ENCODE data around the gene KCND2.

The KCND2 gene

GRCh38 chr7:120464104-120464503 is 191.1 kb downstream of the KCND2 start:
- TF ChIP-seq ZNF274 (IDR thresholded peaks at IDR 0.05; ENCODE audit: low read depth, low read length) = no peak

GRCh38 chr7:120467676-120468075 is 194.7 kb downstream of the KCND2 start:
- no peak overlapping the region for H3K4me3 ChIP-seq (ENCODE audit: low read length)

More at GRCh38 chr7:120464104-120464503, 191.1 kb downstream of the KCND2 start:
- no peak overlapping the region for H3K4me3 ChIP-seq (ENCODE audit: low read length)

GRCh38 chr7:120468611-120469010 is 195.6 kb downstream of the KCND2 start:
- no peak for TF ChIP-seq ZNF274 (IDR thresholded peaks at IDR 0.05; ENCODE audit: low read depth, low read length)
- no peak overlapping the region for H3K4me3 ChIP-seq (ENCODE audit: low read length)

More at GRCh38 chr7:120467676-120468075, 194.7 kb downstream of the KCND2 start:
- TF ChIP-seq ZNF274 (IDR thresholded peaks at IDR 0.05; ENCODE audit: low read depth, low read length) = no peak

GRCh38 chr7:120472892-120473291 is 199.9 kb downstream of the KCND2 start:
- TF ChIP-seq ZNF274 (IDR thresholded peaks at IDR 0.05; ENCODE audit: low read depth, low read length) = no peak
- H3K4me3 ChIP-seq (ENCODE audit: low read length) = no peak overlapping the region

GRCh38 chr7:120473352-120473751 is 200.4 kb downstream of the KCND2 start:
- H3K4me3 ChIP-seq (ENCODE audit: low read length) = no peak overlapping the region
- TF ChIP-seq ZNF274 (IDR thresholded peaks at IDR 0.05; ENCODE audit: low read depth, low read length) = no peak

GRCh38 chr7:120475994-120476393 is 203.0 kb downstream of the KCND2 start:
- H3K4me3 ChIP-seq (ENCODE audit: low read length) = no peak overlapping the region
- no peak for TF ChIP-seq ZNF274 (IDR thresholded peaks at IDR 0.05; ENCODE audit: low read depth, low read length)

GRCh38 chr7:120480472-120480871 is 207.5 kb downstream of the KCND2 start:
- no peak for TF ChIP-seq ZNF274 (IDR thresholded peaks at IDR 0.05; ENCODE audit: low read depth, low read length)
- no peak overlapping the region for H3K4me3 ChIP-seq (ENCODE audit: low read length)

- no peak overlapping the region for H3K4me3 ChIP-seq (ENCODE audit: low read length)
- no peak for TF ChIP-seq ZNF274 (IDR thresholded peaks at IDR 0.05; ENCODE audit: low read depth, low read length)
Measured at GRCh38 chr7:120480930-120481329, 208.0 kb downstream of the KCND2 start.

GRCh38 chr7:120486164-120486563 is 213.2 kb downstream of the KCND2 start:
- no peak overlapping the region for H3K4me3 ChIP-seq (ENCODE audit: low read length)
- no peak for TF ChIP-seq ZNF274 (IDR thresholded peaks at IDR 0.05; ENCODE audit: low read depth, low read length)

- TF ChIP-seq ZNF274 (IDR thresholded peaks at IDR 0.05; ENCODE audit: low read depth, low read length) = no peak
- H3K4me3 ChIP-seq (ENCODE audit: low read length) = no peak overlapping the region
Measured at GRCh38 chr7:120502132-120502531, 229.2 kb downstream of the KCND2 start.

GRCh38 chr7:120502825-120503224 is 229.8 kb downstream of the KCND2 start:
- TF ChIP-seq ZNF274 (IDR thresholded peaks at IDR 0.05; ENCODE audit: low read depth, low read length) = no peak
- H3K4me3 ChIP-seq (ENCODE audit: low read length) = no peak overlapping the region

- TF ChIP-seq ZNF274 (IDR thresholded peaks at IDR 0.05; ENCODE audit: low read depth, low read length) = no peak
- H3K4me3 ChIP-seq (ENCODE audit: low read length) = no peak overlapping the region
Measured at GRCh38 chr7:120504386-120504785, 231.4 kb downstream of the KCND2 start.

- no peak for TF ChIP-seq ZNF274 (IDR thresholded peaks at IDR 0.05; ENCODE audit: low read depth, low read length)
- no peak overlapping the region for H3K4me3 ChIP-seq (ENCODE audit: low read length)
Measured at GRCh38 chr7:120505770-120506169, 232.8 kb downstream of the KCND2 start.

GRCh38 chr7:120512701-120513100 is 239.7 kb downstream of the KCND2 start:
- TF ChIP-seq ZNF274 (IDR thresholded peaks at IDR 0.05; ENCODE audit: low read depth, low read length) = no peak
- no peak overlapping the region for H3K4me3 ChIP-seq (ENCODE audit: low read length)

GRCh38 chr7:120519224-120519623 is 246.2 kb downstream of the KCND2 start:
- H3K4me3 ChIP-seq (ENCODE audit: low read length) = no peak overlapping the region
- no peak for TF ChIP-seq ZNF274 (IDR thresholded peaks at IDR 0.05; ENCODE audit: low read depth, low read length)
